PFSK-1 (cell line): Measurements from ENCODE around the gene KIF20B.

ENCODE experiments used
- FOXP2 ChIP-seq: optimal IDR thresholded peaks from 2 replicates; pipeline ENCODE3; 2011; ENCODE audit warnings: borderline replicate concordance, control low read depth, inconsistent platforms; ENCODE audit not compliant: insufficient read depth; ENCODE audit errors: extremely low read length, extremely low read depth
- POLR2AphosphoS5 ChIP-seq: IDR thresholded peaks from 2 replicates; pipeline ENCODE4 v1.6.1; 2012; ENCODE audit warnings: low read depth, mild to moderate bottlenecking, control low read depth, low read length, moderate library complexity
- REST ChIP-seq, 2 experiments: IDR thresholded peaks; 2 replicates each; pipeline versions ENCODE4 v1.6.1 to v1.8.0; 2011 to 2012; ENCODE audit warnings: low read depth in 2 of 2, low read length in 2 of 2, control low read depth in 1 of 2, inconsistent platforms in 1 of 2, mild to moderate bottlenecking in 1 of 2, moderate library complexity in 1 of 2; ENCODE audit not compliant: insufficient read depth in 1 of 2
- SIN3A ChIP-seq: IDR thresholded peaks from 2 replicates; pipeline ENCODE4 v1.6.1; 2012; ENCODE audit warnings: mild to moderate bottlenecking, low read length, moderate library complexity, borderline replicate concordance; ENCODE audit not compliant: insufficient read depth
- TAF1 ChIP-seq: IDR thresholded peaks from 2 replicates; pipeline ENCODE4 v1.6.1; 2012; ENCODE audit warnings: low read length, control low read depth, borderline replicate concordance; ENCODE audit not compliant: insufficient read depth

The KIF20B gene

GRCh38 chr10:89789188-89789877 lies 87.9 kb downstream of the KIF20B start:
- no peak for TF ChIP-seq TAF1
- TF ChIP-seq SIN3A = no peak
- no peak for TF ChIP-seq FOXP2
- no peak for TF ChIP-seq REST (IDR thresholded peaks at IDR 0.05; ENCODE audit: insufficient read depth in 1 of 2, low read depth in 2 of 2, low read length in 2 of 2)

GRCh38 chr10:89792187-89792586 lies 90.8 kb downstream of the KIF20B start:
- TF ChIP-seq SIN3A (no peak), POLR2AphosphoS5 (no peak), TAF1 (no peak), FOXP2 (no peak)

GRCh38 chr10:89793649-89794254 lies 92.4 kb downstream of the KIF20B start:
- TF ChIP-seq SIN3A = no peak
- no peak for TF ChIP-seq TAF1
- TF ChIP-seq REST (IDR thresholded peaks at IDR 0.05; ENCODE audit: insufficient read depth in 1 of 2, low read depth in 2 of 2, low read length in 2 of 2) = no peak

- no peak for TF ChIP-seq REST (IDR thresholded peaks at IDR 0.05; ENCODE audit: insufficient read depth in 1 of 2, low read depth in 2 of 2, low read length in 2 of 2)
- TF ChIP-seq TAF1 = no peak
- no peak for TF ChIP-seq FOXP2
- no peak for TF ChIP-seq POLR2AphosphoS5
- no peak for TF ChIP-seq SIN3A
Measured at GRCh38 chr10:89795840-89796239, 94.5 kb downstream of the KIF20B start.

- TF ChIP-seq FOXP2 (no peak), SIN3A (no peak), TAF1 (no peak), REST (IDR thresholded peaks at IDR 0.05; ENCODE audit: insufficient read depth in 1 of 2, low read depth in 2 of 2, low read length in 2 of 2) (no peak), POLR2AphosphoS5 (no peak)
Measured at GRCh38 chr10:89798092-89798491, 96.7 kb downstream of the KIF20B start.
